HCT116 (cell line): ENCODE measurements around the gene FXYD2. TPM values are rescaled to one million over a fixed set of nuclear protein-coding genes. Genes with fewer than 3 reads are reported as not detected.

ENCODE experiments used
- ATAC-seq: fragments of 200-7000 bp; cut with Tn5 transposase; 2 replicates; pipeline ENCODE4 v1.9.1; 2020; ENCODE audit warnings: mild to moderate bottlenecking, moderate library complexity
- BruUV-seq: library from RNA; stranded (reverse); fragments of 400-500 nt; replicated peaks from 2 replicates; lab custom pipeline; 2021; lab: Mats Ljungman, UMichigan
- CTCF ChIA-PET: fragments of 300-600 bp; sonication (Branson Sonifier 250); formaldehyde crosslinking; loops from one replicate; lab custom pipeline; 2021; ENCODE audit warnings: antibody characterized with exemption; lab: Charles Lee
- POLR2A ChIA-PET: fragments of 300-600, 350-600 bp; sonication (Branson Sonifier 250); formaldehyde crosslinking; loops from one replicate; lab custom pipeline; 2021; ENCODE audit warnings: antibody characterized with exemption; lab: Charles Lee
- RAD21 ChIA-PET, 2 experiments: fragments of 300-600 bp; sonication (Branson Sonifier 250); formaldehyde crosslinking; loops; one replicate each; lab custom pipeline; 2023; ENCODE audit warnings: low total read pairs in 2 of 2; ENCODE audit not compliant: uncharacterized antibody in 2 of 2, unreplicated experiment in 2 of 2, low non-redundant PET in 1 of 2; lab: Charles Lee
- DNase-seq: peaks from one replicate; pipeline ENCODE4 v3.0.0-alpha.2; 2010; ENCODE audit warnings: low read depth, low spot score
- H2AFZ ChIP-seq: fragments of 200-600 bp; shearing (Covaris generic), sonication (generic); 2 replicates; pipeline ENCODE4 v1.6.1; 2017; ENCODE audit warnings: low read depth, mixed run types, mixed read lengths, antibody characterized with exemption, low read length; ENCODE audit not compliant: poor library complexity, severe bottlenecking
- H3K27ac ChIP-seq: 2 replicates; pipeline ENCODE4 v1.5.1; 2012; ENCODE audit warnings: low read depth, low read length
- H3K27me3 ChIP-seq: fragments of 200-600 bp; sonication (generic); 2 replicates; pipeline ENCODE4 v1.6.1; 2016; ENCODE audit warnings: mixed run types, low read length, mixed read lengths; ENCODE audit not compliant: insufficient read depth
- H3K36me3 ChIP-seq, 2 experiments: fragments of 200-500 bp in 1 of 2; fragments of 200-600 bp in 1 of 2; sonication (Bioruptor generic) in 1 of 2; sonication (generic) in 1 of 2; 2 replicates each; pipeline versions ENCODE4 v1.5.1 to v1.6.1; 2014 to 2016; ENCODE audit warnings: low read length in 2 of 2, inconsistent platforms in 1 of 2, mixed read lengths in 1 of 2, mixed run types in 1 of 2; ENCODE audit not compliant: insufficient read depth in 2 of 2, control insufficient read depth in 1 of 2
- H3K4me1 ChIP-seq, 2 experiments: fragments of 200-600 bp in 1 of 2; sonication (generic) in 1 of 2; 2 replicates each; pipeline versions ENCODE4 v1.5.1 to v1.6.1; 2012 to 2017; ENCODE audit warnings: low read length in 2 of 2, inconsistent platforms in 1 of 2, mild to moderate bottlenecking in 1 of 2, mixed read lengths in 1 of 2, mixed run types in 1 of 2, moderate library complexity in 1 of 2; ENCODE audit not compliant: insufficient read depth in 2 of 2, control insufficient read depth in 1 of 2
- H3K4me2 ChIP-seq: fragments of 200-600 bp; sonication (generic); 2 replicates; pipeline ENCODE4 v1.6.1; 2017; ENCODE audit warnings: mixed run types, low read length, mixed read lengths
- H3K4me3 ChIP-seq, 2 experiments: fragments of 200-600 bp in 1 of 2; sonication (generic) in 1 of 2; replicated peaks in 1 of 2; 2 replicates each; pipeline ENCODE4 v1.5.1; 2011 to 2016; ENCODE audit warnings: low read length in 2 of 2, control low read depth in 1 of 2, low read depth in 1 of 2, mild to moderate bottlenecking in 1 of 2, mixed read lengths in 1 of 2, mixed run types in 1 of 2
- H3K79me2 ChIP-seq: fragments of 200-600 bp; sonication (generic); 2 replicates; pipeline ENCODE4 v1.6.1; 2017; ENCODE audit warnings: mild to moderate bottlenecking, mixed run types, low read length, moderate library complexity, mixed read lengths; ENCODE audit not compliant: insufficient read depth
- H3K9ac ChIP-seq: fragments of 200-600 bp; sonication (generic); 2 replicates; pipeline ENCODE4 v1.6.1; 2016; ENCODE audit warnings: low read length, mixed read lengths
- H3K9me2 ChIP-seq: fragments of 200-600 bp; sonication (generic), shearing (Covaris generic); 2 replicates; pipeline ENCODE4 v1.6.1; 2017; ENCODE audit warnings: mixed run types, mild to moderate bottlenecking, moderate library complexity; ENCODE audit not compliant: insufficient read depth
- H3K9me3 ChIP-seq, 2 experiments: fragments of 200-500 bp in 1 of 2; fragments of 200-600 bp in 1 of 2; sonication (Bioruptor generic) in 1 of 2; sonication (generic) in 1 of 2; 2 replicates each; pipeline ENCODE4 v1.6.1; 2014 to 2017; ENCODE audit warnings: low read length in 2 of 2, mixed read lengths in 2 of 2, inconsistent platforms in 1 of 2, low read depth in 1 of 2, mild to moderate bottlenecking in 1 of 2, mixed run types in 1 of 2, moderate library complexity in 1 of 2; ENCODE audit not compliant: control insufficient read depth in 1 of 2, insufficient read depth in 1 of 2
- H4K20me1 ChIP-seq: fragments of 200-600 bp; sonication (generic), shearing (Covaris generic); 2 replicates; pipeline ENCODE4 v1.6.1; 2017; ENCODE audit warnings: mixed run types, mild to moderate bottlenecking, moderate library complexity; ENCODE audit not compliant: insufficient read depth
- ATF3 ChIP-seq: IDR thresholded peaks from 2 replicates; pipeline ENCODE4 v1.6.1; 2012
- CEBPB ChIP-seq: IDR thresholded peaks from 2 replicates; pipeline ENCODE4 v1.6.1; 2012; ENCODE audit warnings: low read depth
- EGR1 ChIP-seq: IDR thresholded peaks from 2 replicates; pipeline ENCODE4 v1.6.1; 2012; ENCODE audit warnings: low read depth
- ELF1 ChIP-seq: IDR thresholded peaks from 2 replicates; pipeline ENCODE4 v1.6.1; 2012; ENCODE audit warnings: low read depth, borderline replicate concordance
- EZH2 ChIP-seq: fragments of 200-600 bp; sonication (generic); IDR thresholded peaks from 2 replicates; pipeline ENCODE4 v1.6.1; 2017; ENCODE audit warnings: antibody characterized with exemption, mixed run types
- EZH2phosphoT487 ChIP-seq: fragments of 200-600 bp; IDR thresholded peaks from 2 replicates; pipeline ENCODE4 v1.6.1; 2018; ENCODE audit warnings: antibody characterized with exemption, borderline replicate concordance
- FOSL1 ChIP-seq: IDR thresholded peaks from 2 replicates; pipeline ENCODE4 v1.6.1; 2012; ENCODE audit warnings: low read depth
- MAX ChIP-seq: IDR thresholded peaks from 2 replicates; pipeline ENCODE4 v1.6.1; 2012
- SIN3A ChIP-seq: IDR thresholded peaks from 2 replicates; pipeline ENCODE4 v1.6.1; 2012; ENCODE audit warnings: low read depth
- SP1 ChIP-seq: IDR thresholded peaks from 2 replicates; pipeline ENCODE4 v1.6.1; 2012; ENCODE audit warnings: low read depth
- SRF ChIP-seq: IDR thresholded peaks from 2 replicates; pipeline ENCODE4 v1.6.1; 2012; ENCODE audit warnings: low read depth
- YY1 ChIP-seq: IDR thresholded peaks from 2 replicates; pipeline ENCODE4 v1.6.1; 2011; ENCODE audit warnings: low read length, low read depth, moderate library complexity, mild to moderate bottlenecking; ENCODE audit not compliant: insufficient replicate concordance; ENCODE audit errors: extremely low read depth
- ZFX ChIP-seq: fragments of 450-650 bp; IDR thresholded peaks from 2 replicates; pipeline ENCODE4 v1.6.1; 2017
- intact Hi-C: fragments of 100-400 bp; cut with micrococcal nuclease; formaldehyde crosslinking; loops from 2 replicates; pipeline ENCODE4 v1.10.0; 2022
- total RNA-seq: library from RNA; stranded (reverse); gene quantifications from one replicate; pipeline ENCODE4 v1.2.1, GENCODE V29; 2021; ENCODE audit not compliant: unreplicated experiment
- TF ChIP-seq, protein P1 (sequence below), 3 experiments: fragments of 200-600 bp in 1 of 3; sonication (generic) in 1 of 3; IDR thresholded peaks in 2 of 3; conservative IDR thresholded peaks in 1 of 3; 2 replicates each; pipeline ENCODE4 v1.5.1; 2012 to 2017; ENCODE audit warnings: low read depth in 2 of 3, low read length in 2 of 3, antibody characterized with exemption in 1 of 3, borderline replicate concordance in 1 of 3, control low read depth in 1 of 3, mild to moderate bottlenecking in 1 of 3, mixed read lengths in 1 of 3, mixed run types in 1 of 3, moderate library complexity in 1 of 3; ENCODE audit not compliant: insufficient read depth in 1 of 3

The FXYD2 gene
- total RNA-seq, 1 experiment from 2014 or later = 0.52 TPM

DNA sequence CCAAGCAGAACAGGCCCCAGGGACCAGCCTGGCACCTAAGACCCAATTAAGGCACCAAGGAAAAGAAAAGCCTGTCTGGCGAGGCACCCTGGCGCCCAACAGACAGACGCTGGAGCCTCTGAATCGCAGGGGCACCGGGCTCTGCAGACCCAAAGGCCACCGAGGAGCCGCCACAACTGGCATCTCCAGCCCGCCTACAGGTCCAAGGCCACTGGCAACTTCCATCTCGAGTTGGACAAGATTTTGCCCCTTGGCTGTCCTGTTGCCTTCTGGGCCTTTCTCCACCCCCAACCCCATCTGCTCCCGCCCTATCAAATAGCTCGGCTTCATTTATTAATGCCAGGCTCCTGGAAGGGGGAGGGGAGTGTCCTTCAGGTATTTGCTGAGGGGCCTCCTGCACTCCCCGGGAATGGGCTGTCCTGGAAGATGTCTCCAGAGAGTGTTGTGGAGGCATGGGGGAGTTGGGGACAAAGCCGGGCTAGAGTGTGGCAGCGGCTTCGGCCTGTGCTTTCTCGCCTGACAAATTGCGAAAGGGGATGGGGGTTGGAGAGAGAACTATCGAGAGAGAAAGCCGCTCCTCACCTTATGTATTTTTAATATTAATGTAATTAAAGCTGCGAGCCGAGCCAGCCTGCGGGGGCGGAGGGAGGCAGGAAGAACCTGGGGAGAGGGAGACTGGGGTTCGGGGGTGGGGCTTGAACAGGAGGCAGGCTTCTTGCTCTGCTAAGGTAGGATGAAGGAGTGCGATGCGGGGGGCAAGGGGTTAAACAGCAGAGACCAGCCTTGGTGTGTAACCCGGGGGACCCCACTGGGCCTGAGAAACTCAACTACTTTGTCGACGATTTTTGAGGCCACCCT lies 29.5 kb downstream of the FXYD2 start (continued):
- TF ChIP-seq EGR1 = no peak
- TF ChIP-seq, protein P1, sequence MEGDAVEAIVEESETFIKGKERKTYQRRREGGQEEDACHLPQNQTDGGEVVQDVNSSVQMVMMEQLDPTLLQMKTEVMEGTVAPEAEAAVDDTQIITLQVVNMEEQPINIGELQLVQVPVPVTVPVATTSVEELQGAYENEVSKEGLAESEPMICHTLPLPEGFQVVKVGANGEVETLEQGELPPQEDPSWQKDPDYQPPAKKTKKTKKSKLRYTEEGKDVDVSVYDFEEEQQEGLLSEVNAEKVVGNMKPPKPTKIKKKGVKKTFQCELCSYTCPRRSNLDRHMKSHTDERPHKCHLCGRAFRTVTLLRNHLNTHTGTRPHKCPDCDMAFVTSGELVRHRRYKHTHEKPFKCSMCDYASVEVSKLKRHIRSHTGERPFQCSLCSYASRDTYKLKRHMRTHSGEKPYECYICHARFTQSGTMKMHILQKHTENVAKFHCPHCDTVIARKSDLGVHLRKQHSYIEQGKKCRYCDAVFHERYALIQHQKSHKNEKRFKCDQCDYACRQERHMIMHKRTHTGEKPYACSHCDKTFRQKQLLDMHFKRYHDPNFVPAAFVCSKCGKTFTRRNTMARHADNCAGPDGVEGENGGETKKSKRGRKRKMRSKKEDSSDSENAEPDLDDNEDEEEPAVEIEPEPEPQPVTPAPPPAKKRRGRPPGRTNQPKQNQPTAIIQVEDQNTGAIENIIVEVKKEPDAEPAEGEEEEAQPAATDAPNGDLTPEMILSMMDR (IDR thresholded peaks at IDR 0.05 in 2 of 3, conservative IDR thresholded peaks at IDR 0.05 in 1 of 3; ENCODE audit: borderline replicate concordance in 1 of 3, insufficient read depth in 1 of 3, low read depth in 2 of 3, low read length in 2 of 3) = no peak
- TF ChIP-seq YY1 = no peak
- TF ChIP-seq, all 23 proteins: peak for 0

DNA sequence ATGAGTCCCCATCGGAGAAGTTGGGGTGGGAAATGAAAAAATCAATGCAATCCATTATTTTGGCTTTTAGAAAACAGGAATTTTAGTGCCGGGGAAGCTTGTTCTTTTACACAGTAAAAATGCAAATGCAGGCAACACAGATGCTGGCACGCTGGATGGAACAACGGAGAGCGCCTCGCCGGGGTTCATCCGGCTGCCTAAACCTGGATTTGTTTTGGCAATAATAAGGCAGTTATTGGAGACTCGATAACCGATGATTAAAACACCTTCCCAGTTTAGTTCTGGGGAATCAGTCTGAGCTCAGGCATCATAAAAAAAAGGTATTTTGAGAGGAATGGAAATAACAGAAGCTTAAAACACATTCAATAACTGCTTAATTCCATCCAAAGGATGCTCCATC lies 30.4 kb downstream of the FXYD2 start:
- Histone ChIP-seq H3K9me2 (no peaks in the 10 kb centered on the region), H3K4me2 (no peak overlapping the region), H2AFZ (no peak overlapping the region), H3K4me1 (no peaks in the 10 kb centered on the region), H3K27ac (no peak overlapping the region), H3K4me3 (no peak overlapping the region)
- DNase-seq = no peak
- ATAC-seq = no peak
- TF ChIP-seq ATF3 (no peak), SIN3A (no peak), SP1 (no peak), SRF (no peak), ELF1 (no peak), CEBPB (no peak), EZH2phosphoT487 (no peak), FOSL1 (no peak), ZFX (no peak), EZH2 (no peak), MAX (no peak)
- TF ChIP-seq, all 23 proteins: peak for 0
- intact Hi-C loops = no loop called here
- ChIA-PET CTCF (interaction anchor here (1.3 kb wide), 1 partner anchor 368 kb away, joined by 3 read pairs; no protein-coding TSS in a partner anchor), POLR2A (no interaction called here), RAD21 (no interaction called here)
- Histone ChIP-seq H3K79me2 (no peaks in the 10 kb centered on the region), H3K27me3 (peaks cover 22% of the 10 kb centered on the region; the same call in 1 of the 2 replicates), H4K20me1 (no peaks in the 10 kb centered on the region), H3K9ac (no peak overlapping the region), H3K36me3 (no peaks in the 10 kb centered on the region), H3K9me3 (no peaks in the 10 kb centered on the region)
- no TSS peak for BruUV-seq
